Kidney epithelial cell (primary cell): ENCODE data around the gene MTFMT. TPM values are rescaled to one million over a fixed set of nuclear protein-coding genes. Genes with fewer than 3 reads are reported as not detected.

Experiments used
- DNase-seq: peaks from one replicate; pipeline ENCODE4 v3.0.0-alpha.2; 2010; ENCODE audit warnings: low read depth
- H3K27me3 ChIP-seq: 2 replicates; pipeline ENCODE4 v1.6.0; 2011; ENCODE audit warnings: low read length; ENCODE audit not compliant: control insufficient read depth, insufficient read depth
- H3K36me3 ChIP-seq: 2 replicates; pipeline ENCODE4 v1.5.1; 2011; ENCODE audit warnings: low read length; ENCODE audit not compliant: control insufficient read depth, insufficient read depth
- H3K4me3 ChIP-seq: 2 replicates; pipeline ENCODE4 v1.5.1; 2011; ENCODE audit warnings: low read depth, mild to moderate bottlenecking, control low read depth, low read length
- total RNA-seq: library from RNA; depleted of rRNA; stranded (reverse); fragments of >200 nt; gene quantifications from 2 replicates; pipeline ENCODE4 v1.2.3, GENCODE V29; 2015
- TF ChIP-seq, protein P1 (sequence below): IDR thresholded peaks from 2 replicates; pipeline ENCODE4 v1.5.1; 2011; ENCODE audit warnings: mild to moderate bottlenecking, moderate library complexity, low read length, control low read depth, inconsistent platforms; ENCODE audit not compliant: insufficient read depth, poor library complexity, severe bottlenecking

MTFMT gene
- total RNA-seq, 1 donor from 2014 or later, result 17.3 TPM

DNA sequence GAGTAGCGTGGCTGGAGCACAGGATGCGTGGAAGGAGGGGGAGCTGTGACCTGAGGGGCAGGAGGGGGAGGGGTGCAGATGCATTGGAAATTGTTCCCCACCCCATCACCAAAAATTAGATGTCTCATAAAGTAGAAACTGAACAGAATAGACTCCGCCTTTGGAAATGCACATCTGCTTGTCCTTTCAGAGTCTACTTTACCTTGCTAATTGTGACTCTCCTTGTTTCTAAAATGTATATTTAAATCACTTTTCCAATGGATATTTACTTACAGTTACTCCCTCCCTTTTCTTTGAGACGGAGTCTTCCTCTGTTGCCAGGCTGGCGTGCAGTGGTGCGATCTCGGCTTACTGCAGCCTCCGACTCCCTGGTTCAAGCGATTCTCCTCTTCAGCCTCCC, 70.3 kb downstream of the MTFMT start:
- H3K36me3 ChIP-seq, result peaks cover 5% of the 10 kb centered on the region
- H3K27me3 ChIP-seq, result no peaks in the 10 kb centered on the region
- TF ChIP-seq, protein P1, sequence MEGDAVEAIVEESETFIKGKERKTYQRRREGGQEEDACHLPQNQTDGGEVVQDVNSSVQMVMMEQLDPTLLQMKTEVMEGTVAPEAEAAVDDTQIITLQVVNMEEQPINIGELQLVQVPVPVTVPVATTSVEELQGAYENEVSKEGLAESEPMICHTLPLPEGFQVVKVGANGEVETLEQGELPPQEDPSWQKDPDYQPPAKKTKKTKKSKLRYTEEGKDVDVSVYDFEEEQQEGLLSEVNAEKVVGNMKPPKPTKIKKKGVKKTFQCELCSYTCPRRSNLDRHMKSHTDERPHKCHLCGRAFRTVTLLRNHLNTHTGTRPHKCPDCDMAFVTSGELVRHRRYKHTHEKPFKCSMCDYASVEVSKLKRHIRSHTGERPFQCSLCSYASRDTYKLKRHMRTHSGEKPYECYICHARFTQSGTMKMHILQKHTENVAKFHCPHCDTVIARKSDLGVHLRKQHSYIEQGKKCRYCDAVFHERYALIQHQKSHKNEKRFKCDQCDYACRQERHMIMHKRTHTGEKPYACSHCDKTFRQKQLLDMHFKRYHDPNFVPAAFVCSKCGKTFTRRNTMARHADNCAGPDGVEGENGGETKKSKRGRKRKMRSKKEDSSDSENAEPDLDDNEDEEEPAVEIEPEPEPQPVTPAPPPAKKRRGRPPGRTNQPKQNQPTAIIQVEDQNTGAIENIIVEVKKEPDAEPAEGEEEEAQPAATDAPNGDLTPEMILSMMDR, result no peak
- DNase-seq, result no peak
- no peak overlapping the region for H3K4me3 ChIP-seq

DNA sequence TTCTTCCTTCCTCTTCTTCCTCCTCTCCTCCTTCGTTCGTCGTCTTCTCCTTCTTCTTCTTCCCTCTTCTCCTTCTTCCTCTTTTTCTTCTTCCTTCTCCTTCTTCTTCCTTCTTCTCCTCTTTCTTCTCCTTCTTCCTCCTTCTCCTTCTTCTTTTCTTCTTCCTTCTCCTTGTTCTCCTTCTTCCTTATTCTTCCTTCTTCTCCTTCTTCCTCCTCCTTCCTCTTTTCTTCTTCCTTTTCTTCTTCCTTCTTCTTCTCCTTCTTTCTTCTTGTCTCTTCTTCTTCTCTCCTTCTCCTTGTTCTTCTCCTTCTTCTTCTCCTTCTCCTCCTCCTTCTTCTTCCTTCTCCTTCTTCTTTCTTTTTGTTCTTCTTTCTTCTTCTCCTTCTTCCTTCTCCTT, 75.0 kb downstream of the MTFMT start:
- TF ChIP-seq, protein P1, result no peak
- H3K27me3 ChIP-seq, result no peaks in the 10 kb centered on the region
- DNase-seq, result no peak
- H3K36me3 ChIP-seq, result peaks cover 2% of the 10 kb centered on the region
- H3K4me3 ChIP-seq, result no peak overlapping the region

DNA sequence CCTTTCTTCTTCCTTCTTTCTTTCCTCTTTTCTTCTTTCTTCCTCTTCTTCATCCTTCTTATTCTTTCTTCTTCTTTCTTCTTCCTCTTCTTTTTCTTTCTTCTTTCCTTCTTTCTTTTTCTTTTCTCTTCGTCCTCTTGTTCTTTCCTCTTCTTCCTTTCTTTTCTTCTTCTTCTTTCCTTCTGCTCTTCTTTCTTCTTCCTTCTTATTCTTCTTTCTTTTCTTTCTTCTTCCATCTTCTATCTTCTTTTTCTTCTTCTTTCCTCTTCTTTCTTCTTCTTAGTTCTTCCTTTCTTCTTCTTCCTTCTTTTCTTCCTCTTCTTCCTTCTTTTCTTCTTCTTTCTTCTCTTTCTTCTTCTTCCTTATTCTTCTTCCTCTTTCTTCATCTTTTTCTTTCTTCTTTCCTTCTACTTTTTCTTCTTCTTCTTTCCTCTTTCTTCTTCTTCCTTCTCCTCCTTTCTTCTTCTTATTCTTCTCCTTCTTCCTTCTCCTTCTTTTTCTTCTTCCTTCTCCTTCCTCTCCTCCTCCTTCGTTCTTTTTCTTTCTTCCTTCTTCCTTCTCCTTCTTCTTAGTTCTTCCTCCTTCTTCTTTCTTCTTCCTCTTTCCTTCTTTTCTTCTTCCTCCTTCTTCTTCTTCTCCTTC, 77.5 kb downstream of the MTFMT start:
- Histone ChIP-seq H3K36me3 (no peaks in the 10 kb centered on the region), H3K4me3 (no peak overlapping the region), H3K27me3 (no peaks in the 10 kb centered on the region)
- TF ChIP-seq, protein P1, result no peak
- DNase-seq, result no peak

Other genes with a start within 250 kb of the MTFMT start
- 1.9 and 2.3 TPM in 2 replicates for gene PIF1, start 204.0 kb downstream of the MTFMT start, total RNA-seq
- 11.0 and 13.4 TPM in 2 replicates for gene PLEKHO2, start 187.7 kb downstream of the MTFMT start, total RNA-seq
- 1.9 and 2.4 TPM in 2 replicates for gene ANKDD1A, start 117.7 kb downstream of the MTFMT start, total RNA-seq
- gene SPG21, start 39.7 kb downstream of the MTFMT start, total RNA-seq, result 116 and 118 TPM in 2 replicates
- not detected in 2 replicates for gene SLC51B, start 15.7 kb upstream of the MTFMT start, total RNA-seq
- 0.92 TPM in 1 of 2 replicates, not detected in the other for gene RASL12, start 38.4 kb upstream of the MTFMT start, total RNA-seq
- gene KBTBD13, start 47.1 kb upstream of the MTFMT start, total RNA-seq, result not detected in 2 replicates
- 0.68 and 1.2 TPM in 2 replicates for gene UBAP1L, start 85.6 kb upstream of the MTFMT start, total RNA-seq
- 20.2 and 25.6 TPM in 2 replicates for gene PDCD7, start 104.2 kb upstream of the MTFMT start, total RNA-seq
- gene CLPX, start 155.7 kb upstream of the MTFMT start, total RNA-seq, result 28.1 and 29.6 TPM in 2 replicates
- gene CILP, start 181.8 kb upstream of the MTFMT start, total RNA-seq, result not detected in 2 replicates